ENCODE data around the gene SERPINE2. TPM values are rescaled to one million over a fixed set of nuclear protein-coding genes. Genes with fewer than 3 reads are reported as not detected.

SERPINE2 gene
- total RNA-seq, 1 donor from 2014 or later = 57.7 TPM

DNA sequence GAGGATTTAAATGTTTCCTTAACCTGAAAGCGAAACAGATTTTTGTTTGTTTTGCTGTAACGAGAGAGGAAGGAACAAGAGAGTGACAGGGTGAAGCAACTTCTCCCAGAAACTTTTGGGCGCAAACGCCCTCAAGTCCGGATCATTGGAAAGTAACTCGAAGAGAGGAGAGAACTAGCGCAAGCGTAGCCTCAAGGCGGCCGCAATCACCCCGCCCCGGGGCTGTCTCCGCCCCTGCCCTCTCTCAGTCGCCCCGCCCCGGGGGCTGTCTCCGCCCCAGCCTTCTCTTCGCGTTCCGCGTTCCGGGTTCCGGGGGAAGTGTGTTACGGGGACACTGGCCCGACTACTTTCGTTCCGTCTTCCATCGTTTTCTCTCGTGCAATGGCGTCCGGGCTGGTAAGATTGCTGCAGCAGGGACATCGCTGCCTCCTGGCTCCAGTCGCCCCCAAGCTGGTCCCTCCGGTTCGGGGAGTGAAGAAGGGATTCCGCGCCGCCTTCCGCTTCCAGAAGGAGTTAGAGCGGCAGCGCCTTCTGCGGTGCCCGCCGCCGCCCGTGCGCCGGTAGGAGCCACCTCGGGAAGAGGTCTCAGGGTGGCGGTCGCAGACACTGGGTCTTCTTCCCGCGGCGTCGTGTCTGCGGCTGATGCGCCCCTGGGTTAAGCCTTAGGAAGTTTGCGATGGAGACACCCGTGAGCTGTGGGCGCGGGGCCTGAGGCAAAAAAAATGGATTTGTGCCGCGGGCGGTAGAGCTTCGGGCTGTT, 81.8 kb downstream of the SERPINE2 start, which contains the start of gene MRPL44:
Gene MRPL44, plus strand, starts transcription at position 372 of the 760 bp plus-strand sequence. Its CDS starts 10 bp downstream, at position 382.
- DNase-seq (ENCODE audit: low read depth) = no peak
- H3K4me3 ChIP-seq (ENCODE audit: low read depth, low read length) = peak within 1 kb of the TSS; percentile 80
- TF ChIP-seq, protein P1, sequence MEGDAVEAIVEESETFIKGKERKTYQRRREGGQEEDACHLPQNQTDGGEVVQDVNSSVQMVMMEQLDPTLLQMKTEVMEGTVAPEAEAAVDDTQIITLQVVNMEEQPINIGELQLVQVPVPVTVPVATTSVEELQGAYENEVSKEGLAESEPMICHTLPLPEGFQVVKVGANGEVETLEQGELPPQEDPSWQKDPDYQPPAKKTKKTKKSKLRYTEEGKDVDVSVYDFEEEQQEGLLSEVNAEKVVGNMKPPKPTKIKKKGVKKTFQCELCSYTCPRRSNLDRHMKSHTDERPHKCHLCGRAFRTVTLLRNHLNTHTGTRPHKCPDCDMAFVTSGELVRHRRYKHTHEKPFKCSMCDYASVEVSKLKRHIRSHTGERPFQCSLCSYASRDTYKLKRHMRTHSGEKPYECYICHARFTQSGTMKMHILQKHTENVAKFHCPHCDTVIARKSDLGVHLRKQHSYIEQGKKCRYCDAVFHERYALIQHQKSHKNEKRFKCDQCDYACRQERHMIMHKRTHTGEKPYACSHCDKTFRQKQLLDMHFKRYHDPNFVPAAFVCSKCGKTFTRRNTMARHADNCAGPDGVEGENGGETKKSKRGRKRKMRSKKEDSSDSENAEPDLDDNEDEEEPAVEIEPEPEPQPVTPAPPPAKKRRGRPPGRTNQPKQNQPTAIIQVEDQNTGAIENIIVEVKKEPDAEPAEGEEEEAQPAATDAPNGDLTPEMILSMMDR (conservative IDR thresholded peaks at IDR 0.05; ENCODE audit: low read depth, low read length) = no peak

DNA sequence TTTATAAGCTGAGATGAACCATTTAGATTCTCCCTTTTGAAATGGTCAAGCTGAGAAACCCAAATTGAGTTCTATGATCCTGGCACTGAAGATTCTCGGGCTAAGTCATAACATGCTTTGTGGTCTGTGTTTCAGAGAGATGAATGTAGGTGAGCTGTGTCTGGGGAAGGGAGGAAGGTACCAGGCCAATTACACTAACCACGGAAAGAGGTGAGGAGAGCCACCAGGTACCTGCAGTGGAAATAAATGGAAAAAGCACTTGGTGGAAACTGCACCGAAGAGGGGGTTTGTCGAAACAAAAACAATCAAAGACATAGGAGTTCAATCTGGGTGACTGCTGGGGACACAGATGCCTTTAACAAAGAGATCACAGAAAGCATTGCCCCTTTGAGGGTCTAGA, 82.8 kb downstream of the SERPINE2 start:
- no peak overlapping the region for H3K4me3 ChIP-seq (ENCODE audit: low read depth, low read length)
- TF ChIP-seq, protein P1 (conservative IDR thresholded peaks at IDR 0.05; ENCODE audit: low read depth, low read length) = no peak
- DNase-seq (ENCODE audit: low read depth) = no peak

DNA sequence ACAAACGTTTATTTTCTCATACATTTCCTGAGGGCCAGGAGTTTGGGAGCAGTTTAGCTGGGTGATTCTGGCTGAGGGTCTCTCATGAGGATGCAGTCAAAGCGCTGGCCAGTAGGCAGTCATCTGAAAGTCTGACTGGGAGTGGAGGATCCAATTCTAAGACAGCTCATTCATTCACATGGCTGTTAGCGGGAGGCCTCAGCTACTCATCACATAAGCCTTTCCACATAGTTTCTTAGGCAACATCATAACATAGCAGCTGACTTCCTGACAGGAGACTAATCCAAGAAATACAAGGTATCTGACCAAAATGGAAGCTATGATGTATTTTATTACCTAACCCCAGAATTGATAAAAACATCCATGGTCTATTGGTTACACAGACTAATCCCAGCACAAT, 84.7 kb downstream of the SERPINE2 start:
- DNase-seq (ENCODE audit: low read depth) = no peak
- TF ChIP-seq, protein P1 (conservative IDR thresholded peaks at IDR 0.05; ENCODE audit: low read depth, low read length) = no peak
- H3K4me3 ChIP-seq (ENCODE audit: low read depth, low read length) = no peak overlapping the region

DNA sequence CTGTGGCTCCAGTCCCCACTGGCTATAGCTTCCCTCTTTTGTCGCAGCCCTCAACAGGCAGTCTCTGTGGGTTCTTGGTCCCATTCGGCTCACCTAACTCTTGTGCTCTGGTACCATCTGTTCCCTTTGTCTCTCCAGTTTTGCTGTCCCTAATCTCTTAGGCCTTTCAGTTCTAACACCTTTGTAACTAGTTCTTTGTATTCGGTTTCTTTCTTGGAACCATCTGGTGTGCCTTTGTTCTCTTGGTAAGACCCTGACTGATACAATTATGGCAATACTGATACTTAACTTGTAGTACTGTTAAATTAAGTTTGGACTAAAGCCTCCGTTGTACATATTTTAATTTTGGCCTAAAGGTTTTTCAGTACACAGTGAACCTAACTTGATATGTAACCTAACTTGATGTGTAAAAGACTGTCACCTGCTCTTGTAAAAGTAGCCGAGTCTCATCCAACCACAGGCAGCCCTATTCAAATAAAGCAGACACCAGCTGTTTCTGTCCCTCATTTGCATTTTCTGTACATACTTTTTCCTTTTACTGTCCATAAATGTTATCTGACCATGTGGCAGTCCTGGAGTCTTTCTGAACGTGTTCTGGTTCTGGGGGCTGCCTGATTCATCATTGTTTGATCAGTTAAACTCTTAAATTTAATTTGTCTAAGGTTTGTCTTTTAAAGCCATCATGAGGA, 86.7 kb downstream of the SERPINE2 start:
- TF ChIP-seq, protein P1 (conservative IDR thresholded peaks at IDR 0.05; ENCODE audit: low read depth, low read length) = no peak
- no peak for DNase-seq (ENCODE audit: low read depth)

DNA sequence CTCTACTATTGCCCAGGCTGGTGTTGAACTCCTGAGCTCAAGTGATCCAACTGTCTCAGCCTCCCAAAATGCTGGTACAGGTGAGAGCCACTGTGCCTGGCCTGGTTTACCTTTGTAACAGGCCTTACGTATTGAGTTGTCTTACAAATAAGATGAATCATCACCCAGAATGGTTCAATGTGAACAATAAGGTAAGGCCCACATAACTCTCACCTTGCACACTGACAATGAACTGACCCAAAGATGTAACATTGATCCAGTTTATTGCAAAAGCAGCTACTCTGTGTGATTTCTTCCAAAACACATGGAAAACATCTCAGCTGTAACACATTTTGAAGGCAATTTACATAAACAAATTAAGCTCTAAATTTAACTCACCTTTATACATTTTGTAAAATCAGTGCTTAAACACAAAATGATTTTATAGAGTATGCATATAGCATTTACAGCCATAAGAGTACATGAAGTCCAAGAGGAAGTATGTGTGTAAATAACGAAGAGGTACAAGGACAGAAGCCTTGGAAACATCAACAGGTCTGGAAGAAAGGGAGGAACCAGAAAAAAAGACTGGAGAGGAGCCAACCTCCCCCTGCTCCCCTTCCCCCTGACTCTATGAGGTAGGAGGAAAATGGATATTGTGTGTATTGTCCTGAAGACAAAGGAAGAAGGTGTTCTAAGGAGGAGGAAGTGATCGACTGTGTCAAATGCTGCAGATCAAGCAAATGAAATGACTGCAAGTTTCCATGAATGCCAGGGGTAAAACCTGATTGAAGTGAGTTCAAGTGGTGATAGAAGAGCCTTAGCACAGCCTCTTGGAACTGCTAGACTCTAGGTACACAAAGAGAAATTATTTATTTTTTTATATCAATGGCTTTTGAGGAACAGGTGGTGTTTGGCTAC, 88.4 kb downstream of the SERPINE2 start:
- no peak for DNase-seq (ENCODE audit: low read depth)
- H3K4me3 ChIP-seq (ENCODE audit: low read depth, low read length) = no peak overlapping the region
- TF ChIP-seq, protein P1 (conservative IDR thresholded peaks at IDR 0.05; ENCODE audit: low read depth, low read length) = no peak

More for the DNA sequence above, 86.7 kb downstream of the SERPINE2 start:
- no peak overlapping the region for H3K4me3 ChIP-seq (ENCODE audit: low read depth, low read length)

DNA sequence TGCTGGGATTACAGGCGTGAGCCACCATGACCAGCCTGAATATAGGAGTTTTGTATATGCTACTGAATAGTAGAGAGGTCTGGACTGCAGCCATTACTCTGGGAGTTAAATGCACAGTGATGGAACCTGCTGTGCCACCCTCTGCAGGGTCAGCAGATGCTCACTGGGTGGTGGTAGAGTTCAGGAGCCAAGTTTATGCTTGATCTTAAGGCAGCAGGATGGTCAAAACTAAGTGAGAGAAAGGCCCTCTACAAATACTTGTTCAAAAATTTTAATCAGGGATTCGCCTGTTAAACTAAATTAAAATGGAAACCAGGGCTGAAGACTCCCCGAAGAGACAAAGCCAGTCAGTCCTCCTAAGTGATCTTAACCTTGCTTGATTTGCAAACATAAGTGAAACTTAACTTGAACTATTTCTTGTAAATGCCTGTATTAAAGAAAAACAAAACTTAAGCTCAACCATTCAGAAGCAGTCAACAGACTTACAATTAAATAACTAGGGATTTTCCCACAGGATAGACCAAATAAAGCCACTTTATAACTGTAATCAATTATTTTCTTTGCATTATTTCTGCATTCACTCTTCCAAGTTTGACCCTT, 89.7 kb downstream of the SERPINE2 start:
- DNase-seq (ENCODE audit: low read depth) = no peak
- TF ChIP-seq, protein P1 (conservative IDR thresholded peaks at IDR 0.05; ENCODE audit: low read depth, low read length) = peak; percentile 31
- no peak overlapping the region for H3K4me3 ChIP-seq (ENCODE audit: low read depth, low read length)
